ENCODE measurements around the gene DGKH. TPM values are rescaled to one million over a fixed set of nuclear protein-coding genes. Genes with fewer than 3 reads are reported as not detected.

DGKH gene
- total RNA-seq, 1 experiment from 2014 or later: 9.2 TPM

DNA sequence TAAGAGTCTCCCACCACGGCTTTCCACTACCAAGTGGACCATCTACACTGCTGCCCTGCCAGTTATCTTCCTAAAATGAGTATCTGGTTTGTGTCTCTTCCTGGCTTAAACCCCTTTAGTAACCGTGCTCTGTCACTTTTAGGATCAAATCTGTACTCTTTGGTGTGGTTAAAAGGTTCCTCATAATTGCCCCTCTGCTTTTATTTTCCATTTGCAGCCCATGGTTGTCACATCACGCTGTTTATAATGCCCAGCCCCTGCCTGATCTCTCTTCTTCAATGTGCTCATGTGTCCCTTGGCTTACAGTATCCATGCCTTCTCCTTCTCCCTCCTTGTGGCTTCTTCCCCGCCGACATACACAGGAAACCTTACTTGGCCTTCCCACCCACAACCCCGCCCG lies 100.1 kb downstream of the DGKH start:
- CTCF ChIA-PET: no interaction called here
- Histone ChIP-seq H3K4me2 (ENCODE audit: low read length) (no peak overlapping the region), H3K9ac (ENCODE audit: low read length) (no peak overlapping the region), H3K9me3 (ENCODE audit: control insufficient read depth in 1 of 2, insufficient read depth in 1 of 2, low read depth in 1 of 2, low read length in 2 of 2) (no peaks in the 10 kb centered on the region), H2AFZ (ENCODE audit: low read depth, low read length, poor library complexity, severe bottlenecking) (no peak overlapping the region), H4K20me1 (ENCODE audit: insufficient read depth) (no peaks in the 10 kb centered on the region), H3K4me1 (ENCODE audit: control insufficient read depth in 1 of 2, insufficient read depth in 2 of 2, low read length in 2 of 2) (no peaks in the 10 kb centered on the region), H3K79me2 (ENCODE audit: insufficient read depth, low read length) (no peaks in the 10 kb centered on the region), H3K4me3 (replicated peaks in 1 of 2; ENCODE audit: low read depth in 1 of 2, low read length in 2 of 2) (no peak overlapping the region), H3K9me2 (ENCODE audit: insufficient read depth) (no peaks in the 10 kb centered on the region), H3K27ac (ENCODE audit: low read depth, low read length) (no peak overlapping the region), H3K27me3 (ENCODE audit: insufficient read depth, low read length) (no peaks in the 10 kb centered on the region), H3K36me3 (ENCODE audit: control insufficient read depth in 1 of 2, insufficient read depth in 2 of 2, low read length in 2 of 2) (no peaks in the 10 kb centered on the region)
- BruUV-seq (replicated peaks): no TSS peak
- intact Hi-C loops (cut with micrococcal nuclease): no loop called here
- RAD21 ChIA-PET (ENCODE audit: low non-redundant PET in 1 of 2, low total read pairs in 2 of 2, uncharacterized antibody in 2 of 2, unreplicated experiment in 2 of 2): no interaction called here
- TF ChIP-seq EZH2 (IDR thresholded peaks at IDR 0.05) (no peak), CEBPB (IDR thresholded peaks at IDR 0.05; ENCODE audit: low read depth) (no peak), POLR2A (IDR thresholded peaks at IDR 0.05; ENCODE audit: borderline replicate concordance, extremely low read depth, insufficient read depth, insufficient read length) (no peak), YY1 (IDR thresholded peaks at IDR 0.05; ENCODE audit: extremely low read depth, insufficient replicate concordance, low read depth, low read length) (no peak), EGR1 (IDR thresholded peaks at IDR 0.05; ENCODE audit: low read depth) (no peak), EZH2phosphoT487 (IDR thresholded peaks at IDR 0.05; ENCODE audit: borderline replicate concordance) (no peak), RAD21 (IDR thresholded peaks at IDR 0.05; ENCODE audit: low read depth) (no peak), JUND (IDR thresholded peaks at IDR 0.05) (no peak), ZFX (IDR thresholded peaks at IDR 0.05) (no peak), ZNF274 (IDR thresholded peaks at IDR 0.05; ENCODE audit: low read depth, low read length) (no peak)
- ATAC-seq (no peak), DNase-seq (ENCODE audit: low read depth, low spot score) (no peak)
- POLR2A ChIA-PET: no interaction called here

- no peak overlapping the region for H2AFZ ChIP-seq (ENCODE audit: low read depth, low read length, poor library complexity, severe bottlenecking)
- ChIA-PET RAD21 (ENCODE audit: low non-redundant PET in 1 of 2, low total read pairs in 2 of 2, uncharacterized antibody in 2 of 2, unreplicated experiment in 2 of 2) (no interaction called here), CTCF (no interaction called here), POLR2A (no interaction called here)
- H3K9me3 ChIP-seq (ENCODE audit: control insufficient read depth in 1 of 2, insufficient read depth in 1 of 2, low read depth in 1 of 2, low read length in 2 of 2): no peaks in the 10 kb centered on the region
- H3K4me3 ChIP-seq (replicated peaks in 1 of 2; ENCODE audit: low read depth in 1 of 2, low read length in 2 of 2): no peak overlapping the region
- ATAC-seq (no peak), DNase-seq (ENCODE audit: low read depth, low spot score) (no peak)
- H3K27me3 ChIP-seq (ENCODE audit: insufficient read depth, low read length): no peaks in the 10 kb centered on the region
- H3K36me3 ChIP-seq (ENCODE audit: control insufficient read depth in 1 of 2, insufficient read depth in 2 of 2, low read length in 2 of 2): no peaks in the 10 kb centered on the region
- H3K9ac ChIP-seq (ENCODE audit: low read length): no peak overlapping the region
- no peaks in the 10 kb centered on the region for H3K79me2 ChIP-seq (ENCODE audit: insufficient read depth, low read length)
- BruUV-seq (replicated peaks): no TSS peak
- H3K9me2 ChIP-seq (ENCODE audit: insufficient read depth): no peaks in the 10 kb centered on the region
- H3K4me2 ChIP-seq (ENCODE audit: low read length): no peak overlapping the region
- no peak overlapping the region for H3K27ac ChIP-seq (ENCODE audit: low read depth, low read length)
- no peaks in the 10 kb centered on the region for H3K4me1 ChIP-seq (ENCODE audit: control insufficient read depth in 1 of 2, insufficient read depth in 2 of 2, low read length in 2 of 2)
- no peaks in the 10 kb centered on the region for H4K20me1 ChIP-seq (ENCODE audit: insufficient read depth)
- intact Hi-C loops (cut with micrococcal nuclease): no loop called here
- no peak for TF ChIP-seq ELF1 (IDR thresholded peaks at IDR 0.05; ENCODE audit: borderline replicate concordance, low read depth)
- no peak for TF ChIP-seq POLR2A (IDR thresholded peaks at IDR 0.05; ENCODE audit: borderline replicate concordance, extremely low read depth, insufficient read depth, insufficient read length)
Observed at GRCh38 chr13:42149136-42149535, 100.7 kb downstream of the DGKH start.

Measured in HCT116 (cell line).